IPS-11a (cell line): Measurements from ENCODE around the gene MPND.

ENCODE experiments used
- H3K4me3 ChIP-seq: one replicate; pipeline ENCODE4 v1.5.1; 2013; ENCODE audit warnings: low read depth, low read length, control low read depth

The MPND gene

DNA sequence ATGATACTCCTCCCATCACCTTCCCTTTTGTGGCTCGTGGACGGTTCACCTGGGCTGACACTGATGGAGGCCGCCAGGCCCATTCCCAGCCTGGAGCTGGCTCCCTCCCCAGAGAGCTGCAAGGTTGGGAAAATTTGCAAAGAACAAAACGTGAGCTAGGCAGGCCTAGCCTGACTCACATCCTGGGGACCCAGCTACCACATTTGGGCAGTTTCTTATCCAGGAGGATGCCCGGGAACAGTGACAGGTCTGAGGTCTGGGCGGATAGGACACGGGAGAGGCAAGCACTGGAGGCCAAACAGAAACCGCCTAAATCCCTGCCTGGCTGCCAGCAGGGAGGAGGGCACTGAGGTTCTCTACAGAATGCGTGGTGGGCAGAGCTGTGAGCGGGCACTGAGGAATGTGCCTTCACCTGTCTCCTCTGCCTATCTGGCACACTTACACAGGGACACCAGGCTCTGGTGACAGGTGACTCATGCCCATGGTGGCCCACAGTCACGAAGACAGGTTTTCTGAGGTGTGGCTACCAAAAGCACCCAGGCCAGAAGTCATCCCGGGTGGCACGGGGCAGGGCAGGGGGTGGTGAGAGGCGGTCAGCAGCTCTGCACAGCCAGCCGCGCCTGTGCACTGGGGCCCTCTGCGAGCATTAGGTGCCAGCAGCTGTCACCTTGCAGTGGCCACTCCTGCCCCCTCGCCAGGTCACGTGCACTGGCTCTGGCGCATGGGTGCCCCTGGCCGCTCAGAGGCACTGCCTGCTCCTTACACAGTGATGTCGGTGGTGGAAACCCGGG is 33.8 kb downstream of the MPND start:
- no peak overlapping the region for H3K4me3 ChIP-seq

DNA sequence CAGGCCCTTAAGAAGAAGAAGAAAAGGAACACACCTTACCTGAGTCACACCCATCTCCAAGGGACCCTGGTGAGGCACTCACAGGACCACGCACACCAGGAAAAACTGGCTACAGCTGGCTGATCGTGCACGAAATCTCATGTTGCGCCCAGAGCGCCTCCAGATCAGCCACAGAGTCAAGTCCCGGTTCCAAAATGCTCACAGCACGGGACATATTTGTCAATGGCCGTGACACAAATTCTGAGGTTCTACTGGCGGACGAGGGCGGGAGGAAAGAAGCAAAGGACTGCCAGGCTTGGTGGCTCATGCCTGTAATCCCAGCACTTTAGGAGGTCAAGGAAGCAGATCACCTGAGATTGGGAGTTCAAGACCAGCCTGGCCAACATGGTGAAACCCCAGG is 35.5 kb downstream of the MPND start:
- H3K4me3 ChIP-seq: no peak overlapping the region

DNA sequence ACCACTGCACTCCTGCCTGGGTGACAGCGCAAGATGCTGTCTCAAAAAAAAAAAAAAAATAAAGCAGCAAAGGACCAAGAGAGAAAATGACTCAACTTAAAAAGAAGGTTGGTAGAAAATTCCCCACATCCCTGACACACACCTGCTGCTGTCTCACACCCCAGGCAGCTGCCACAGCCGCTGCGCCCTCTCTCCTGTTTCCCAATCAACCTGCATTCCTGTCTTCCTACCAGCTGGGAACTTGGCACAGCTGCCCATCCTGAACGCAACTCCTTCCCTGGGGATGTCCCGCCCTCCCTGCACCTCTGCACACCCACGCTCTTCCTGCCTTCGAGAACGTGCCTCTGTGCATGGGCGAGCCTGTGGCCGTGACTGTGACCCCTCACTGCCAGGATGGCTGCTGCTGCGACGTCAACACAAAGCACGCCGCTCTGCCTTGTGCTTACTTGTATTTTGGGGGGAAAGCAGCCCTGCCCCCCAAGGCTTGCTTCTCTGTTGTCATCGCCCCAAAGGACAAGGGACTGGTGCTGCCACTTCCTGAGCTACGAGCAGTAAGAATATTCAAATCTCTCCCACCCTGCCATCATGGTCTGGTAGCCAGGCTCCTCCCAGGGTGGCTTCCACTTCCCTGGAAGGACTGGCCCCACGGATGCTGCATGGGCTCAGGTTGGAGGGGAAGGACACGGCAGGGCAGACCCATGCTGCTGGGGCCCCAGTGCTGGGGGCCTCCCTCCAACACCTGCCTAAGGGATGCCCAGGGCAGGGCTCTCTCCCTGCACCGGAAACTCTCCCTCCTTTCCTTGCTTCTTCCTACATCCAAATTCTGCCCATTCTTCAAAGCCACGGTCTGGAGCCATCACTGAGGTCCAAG is 36.3 kb downstream of the MPND start:
- H3K4me3 ChIP-seq: no peak overlapping the region

DNA sequence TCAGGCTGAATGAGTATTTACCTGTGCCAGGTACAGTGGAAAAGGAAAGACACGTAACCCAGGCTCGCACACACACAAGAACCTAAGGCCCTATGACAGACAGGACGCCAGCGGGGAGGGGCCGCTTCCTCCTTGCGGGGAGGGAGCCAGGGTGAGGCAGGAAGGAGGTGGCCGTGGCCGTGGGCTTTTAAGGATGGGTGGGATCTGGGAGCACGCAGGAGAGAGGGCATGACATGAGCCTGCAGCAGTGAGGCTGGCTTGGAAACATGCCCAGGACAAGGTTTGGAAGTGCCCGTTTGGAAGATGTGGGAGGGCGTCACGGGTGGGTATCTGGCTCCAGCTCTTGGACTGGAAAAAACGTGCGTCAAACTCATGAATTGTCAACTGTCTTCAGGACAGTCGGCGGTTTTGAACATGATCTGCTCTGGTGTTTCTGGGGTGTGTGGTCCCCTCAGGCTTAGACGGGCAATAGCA is 36.9 kb downstream of the MPND start:
- H3K4me3 ChIP-seq: no peak overlapping the region

- H3K4me3 ChIP-seq: no peak overlapping the region
Measured at GRCh38 chr19:4385291-4386040, 42.1 kb downstream of the MPND start.

DNA sequence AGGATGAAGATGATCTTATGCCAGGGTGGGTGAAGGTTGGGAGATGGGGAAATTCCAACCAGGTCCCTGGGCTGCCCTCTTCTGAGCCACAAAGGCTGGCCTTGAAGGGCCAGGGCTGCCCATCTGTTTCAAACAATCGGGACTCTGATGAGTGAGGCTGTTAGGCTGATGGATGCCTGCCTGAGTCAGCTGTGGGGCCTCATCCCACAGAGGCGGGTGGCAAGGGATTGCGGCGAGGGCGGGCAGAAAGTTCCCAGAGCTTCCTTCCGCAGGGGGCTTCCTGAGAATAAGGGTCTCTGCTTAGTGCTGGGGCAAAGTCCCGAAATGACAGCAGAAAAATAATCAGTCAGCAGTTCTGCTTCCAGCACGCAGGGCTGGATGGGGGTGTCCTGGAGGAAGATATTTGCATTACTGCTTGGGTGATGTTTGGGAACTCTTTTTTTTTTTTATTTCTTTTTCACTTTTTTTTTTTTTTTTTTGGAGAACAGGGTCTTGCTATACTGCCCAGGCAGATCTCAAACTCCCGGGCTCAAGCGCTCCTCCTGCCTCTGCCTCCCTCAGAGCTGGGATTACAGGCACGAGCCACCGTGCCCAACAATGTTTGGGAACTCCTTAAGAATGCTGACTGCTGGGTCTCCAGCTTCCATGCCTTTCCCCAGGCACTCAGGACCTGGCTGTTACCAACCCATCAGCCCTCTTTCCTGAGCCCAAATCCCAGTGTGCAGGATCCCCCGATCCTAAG is 42.9 kb downstream of the MPND start:
- H3K4me3 ChIP-seq: no peak overlapping the region

GRCh38 chr19:4388337-4389063 is 45.1 kb downstream of the MPND start:
- H3K4me3 ChIP-seq: no peak overlapping the region

- H3K4me3 ChIP-seq: no peak overlapping the region
Measured at GRCh38 chr19:4389064-4389375, 45.7 kb downstream of the MPND start.

DNA sequence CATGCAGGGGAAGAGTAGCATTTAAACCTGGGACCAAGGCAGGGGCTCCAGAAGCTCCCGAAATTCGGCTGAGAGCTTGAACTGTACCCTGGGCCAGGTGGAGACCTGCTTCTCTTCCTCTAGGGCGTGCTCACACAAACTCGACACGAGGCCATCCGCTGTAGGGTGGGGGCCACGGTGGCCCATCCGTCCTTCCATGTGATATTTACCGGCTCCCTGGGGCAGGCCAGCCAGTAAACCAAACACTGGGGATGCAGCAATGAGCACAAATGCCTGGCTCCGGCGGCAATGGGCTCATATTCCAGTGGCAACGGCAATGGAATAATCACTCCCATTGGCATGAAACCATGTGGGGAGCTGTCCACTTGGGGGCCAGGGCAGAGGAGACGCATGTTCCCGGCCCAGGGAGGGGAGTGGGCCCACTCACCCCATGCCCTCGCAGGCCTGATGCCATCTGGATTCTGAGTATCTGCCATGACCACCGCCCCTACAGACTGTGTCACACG is 46.2 kb downstream of the MPND start:
- H3K4me3 ChIP-seq: no peak overlapping the region

DNA sequence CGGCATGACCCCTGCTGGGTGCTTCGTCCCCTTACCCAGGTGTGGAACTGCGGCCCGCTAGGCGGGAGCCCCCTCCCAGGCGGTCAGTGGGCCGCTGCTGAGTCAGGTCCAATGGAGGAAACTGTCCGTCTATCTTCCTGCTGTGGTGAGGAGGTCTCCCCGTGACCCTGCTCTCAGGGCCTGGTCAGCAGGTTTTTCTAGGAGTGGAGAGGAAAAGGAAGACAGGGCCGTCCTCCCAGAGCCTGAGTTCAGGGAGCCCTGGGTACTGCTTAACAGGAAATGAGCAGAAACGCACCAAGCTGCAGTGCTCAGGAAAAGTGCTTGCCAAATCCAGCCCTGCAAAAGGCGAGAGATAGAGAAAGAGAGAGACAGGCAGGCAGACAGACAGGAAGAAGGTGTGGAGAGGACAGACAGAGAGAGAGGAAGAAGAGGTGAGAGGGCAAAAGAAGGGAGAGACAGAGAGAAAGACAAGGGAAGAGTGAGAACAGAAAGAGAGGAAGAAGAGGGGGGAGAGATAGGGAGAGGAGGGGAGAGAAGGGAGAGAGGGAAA is 46.7 kb downstream of the MPND start:
- H3K4me3 ChIP-seq: no peak overlapping the region

DNA sequence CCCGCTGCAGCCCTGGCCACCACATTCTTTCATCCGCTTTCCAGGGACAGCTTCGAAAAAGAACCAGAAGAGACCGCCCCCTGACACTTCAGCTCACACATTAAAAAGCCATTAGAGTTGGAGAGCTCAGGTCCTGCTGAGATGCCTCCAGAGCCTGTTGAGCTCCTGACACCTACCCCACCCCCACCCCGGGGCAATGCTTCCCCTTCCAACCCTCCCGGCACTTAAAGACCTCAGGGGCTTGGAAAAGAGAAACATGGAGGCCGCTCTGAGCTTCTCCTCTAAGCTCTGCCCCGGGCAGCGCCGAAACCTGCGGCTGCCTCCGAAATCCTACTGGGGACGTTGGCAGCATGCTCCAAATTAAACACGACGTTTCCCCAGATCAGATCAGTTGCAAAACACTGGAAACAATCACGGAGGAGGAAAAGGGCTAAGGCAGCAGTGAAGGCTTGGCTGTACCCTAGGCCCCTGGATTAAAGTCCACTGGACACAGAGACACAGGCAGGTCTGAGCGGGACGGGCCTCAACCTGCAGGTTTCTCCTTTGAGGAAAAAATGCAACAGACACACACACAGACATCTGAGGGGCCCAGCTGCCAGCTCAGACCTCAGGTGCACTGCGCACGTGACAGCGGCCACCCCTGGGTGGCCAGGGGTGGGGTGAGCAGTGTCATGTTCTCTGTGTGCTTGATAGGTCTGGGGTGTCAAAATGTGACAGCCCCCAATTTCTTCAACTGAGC is 47.4 kb downstream of the MPND start:
- H3K4me3 ChIP-seq: no peak overlapping the region

DNA sequence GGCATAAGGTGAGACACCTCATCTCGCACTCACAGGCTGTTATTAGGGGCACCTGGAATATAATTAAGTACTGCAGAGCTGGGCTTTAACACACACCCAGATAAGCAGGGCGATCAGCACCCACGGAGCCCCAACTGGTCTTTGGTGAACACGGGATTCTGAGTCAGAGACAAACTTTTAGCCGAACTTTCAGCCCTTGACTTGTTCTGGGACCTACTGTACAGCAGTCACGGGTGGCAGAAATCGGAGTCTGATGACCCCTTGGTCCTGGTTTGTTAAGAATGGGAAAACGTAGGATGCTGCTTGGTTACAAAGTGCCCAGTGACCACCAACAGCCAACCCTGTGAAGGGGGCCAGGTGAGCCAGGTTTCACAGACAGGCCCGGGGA is 47.9 kb downstream of the MPND start:
- H3K4me3 ChIP-seq: no peak overlapping the region

DNA sequence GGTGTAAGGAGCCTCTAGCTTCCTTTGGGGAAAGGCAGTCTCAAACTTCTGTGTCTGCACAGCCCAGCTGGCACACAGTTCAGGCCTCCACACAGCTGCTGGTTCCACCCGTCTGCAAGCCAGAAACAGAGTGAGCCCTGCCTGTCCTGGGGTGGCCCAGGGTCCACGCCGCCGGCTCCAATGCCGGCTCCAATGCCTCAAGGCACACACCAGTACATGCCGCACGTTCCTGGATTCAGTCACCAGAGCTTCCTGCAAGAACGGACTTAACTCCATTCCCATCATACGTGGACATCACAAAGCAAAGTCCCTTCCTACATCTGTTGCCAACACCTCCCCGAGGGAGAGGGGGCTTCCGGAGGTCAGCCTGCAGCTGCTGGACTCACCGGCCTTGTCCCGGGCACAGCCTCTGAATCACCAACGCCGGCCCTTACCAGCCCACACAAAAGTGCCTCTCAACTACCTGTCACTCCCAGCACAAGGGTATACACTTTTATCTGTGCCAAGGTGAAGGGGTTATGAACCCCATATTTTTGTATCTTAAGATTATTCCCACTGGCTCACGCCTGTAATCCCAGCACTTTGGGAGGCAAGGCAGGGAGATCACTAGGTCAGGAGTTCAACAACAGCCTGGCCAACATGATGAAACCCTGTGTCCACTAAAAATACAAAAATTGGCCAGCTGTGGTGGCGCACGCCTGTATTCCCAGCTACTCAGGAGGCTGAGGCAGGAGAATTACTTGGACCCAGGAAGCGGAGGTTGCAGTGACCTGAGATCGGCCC is 48.5 kb downstream of the MPND start:
- H3K4me3 ChIP-seq: no peak overlapping the region

DNA sequence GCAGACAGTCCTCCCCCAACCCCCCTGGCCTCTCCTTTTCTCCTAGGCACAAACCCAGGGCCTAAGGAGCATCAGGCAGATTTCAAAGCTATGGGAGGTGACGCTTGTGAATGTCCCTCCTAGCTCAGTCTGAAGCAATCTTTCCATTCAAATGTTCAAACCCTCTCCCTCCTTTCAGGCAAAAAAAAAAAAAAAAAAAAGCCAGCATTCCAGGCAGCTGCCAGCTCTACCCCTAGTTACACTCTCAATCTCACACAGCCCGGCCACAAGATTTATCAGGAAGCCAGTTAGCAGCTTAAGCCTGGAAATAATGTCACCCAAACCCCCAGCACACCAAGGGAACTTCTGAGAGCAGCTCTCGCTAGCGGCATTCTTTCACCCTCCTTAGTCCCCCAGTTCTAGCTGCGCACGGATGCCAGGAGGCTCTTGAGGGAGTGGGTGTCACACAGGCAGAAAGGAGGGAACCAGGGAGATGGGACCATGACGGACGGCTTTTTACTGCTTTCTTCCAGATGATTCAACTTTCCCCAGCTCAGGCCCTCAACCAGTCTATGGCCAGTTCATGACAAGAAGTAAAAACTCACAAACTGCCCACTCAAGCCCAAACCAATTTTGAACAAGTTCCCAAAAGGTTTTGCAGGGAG is 50.7 kb downstream of the MPND start:
- no peak overlapping the region for H3K4me3 ChIP-seq

DNA sequence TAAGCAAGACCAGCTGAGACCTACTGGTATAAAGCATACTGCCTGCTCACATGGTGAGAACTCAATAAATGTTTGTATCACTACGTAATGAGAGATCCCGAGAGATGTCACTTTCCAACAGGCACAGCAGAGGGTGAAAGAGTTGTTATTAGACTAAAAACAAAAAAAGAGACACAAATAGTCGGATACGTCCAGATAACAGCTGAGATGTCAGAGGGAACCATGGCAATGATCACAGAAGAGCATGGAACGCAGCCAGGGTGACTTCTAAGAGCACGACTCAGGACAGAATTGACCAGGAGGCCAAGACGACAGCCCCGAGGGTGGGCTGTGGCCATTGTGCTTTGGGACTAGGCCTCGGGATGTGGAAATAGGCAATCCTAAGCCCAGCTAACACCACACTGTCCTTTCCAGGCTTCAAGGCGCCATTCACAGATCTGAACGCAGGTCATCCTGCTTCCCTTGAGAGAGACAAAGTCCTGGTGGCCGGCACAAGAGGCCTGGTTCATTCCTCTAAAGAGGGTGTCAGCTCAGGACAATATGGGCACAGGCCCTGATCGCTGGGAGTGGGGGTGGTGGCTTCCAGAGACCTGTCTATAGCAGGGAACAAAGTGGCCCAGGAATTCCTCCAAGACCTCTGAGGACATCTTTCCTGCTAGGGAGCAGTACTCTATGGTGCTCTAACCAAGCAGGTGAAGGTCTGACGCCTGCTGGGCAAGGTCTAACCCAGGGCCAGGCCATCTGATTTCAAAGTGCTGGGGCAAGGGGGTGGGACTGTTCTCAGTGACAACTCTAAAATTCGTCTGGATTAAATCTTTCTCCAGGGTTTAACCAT is 53.8 kb downstream of the MPND start:
- H3K4me3 ChIP-seq: no peak overlapping the region

DNA sequence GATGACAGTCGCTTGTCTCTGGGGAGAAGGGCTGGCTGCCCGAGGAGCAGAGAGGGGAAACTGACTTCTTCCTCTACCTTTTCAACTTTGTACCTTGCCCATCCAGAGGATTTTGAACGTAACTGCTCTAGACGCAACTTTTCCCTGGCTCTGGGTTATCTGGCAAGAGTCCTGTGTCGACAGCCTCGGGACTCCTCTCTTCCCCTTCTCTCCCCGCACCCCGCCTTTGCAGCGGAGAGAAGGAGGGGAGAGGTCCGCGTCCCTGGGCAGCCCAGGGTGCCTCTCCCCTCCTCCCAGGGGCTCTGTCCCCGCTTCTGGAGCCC is 56.4 kb downstream of the MPND start:
- H3K4me3 ChIP-seq: peak overlapping the region; percentile 83
